Stimulated activated CD4-positive, alpha-beta T cell treated with anti-CD3 and anti-CD28 coated beads, Interleukin-1b, Interleukin-23, amount 100 ng/mL, for 48 hours (primary cell): ENCODE measurements around the gene SLC35C1.

ENCODE experiments used
- DNase-seq: peaks from one replicate; pipeline ENCODE4 v3.0.0-alpha.2; 2020

Gene SLC35C1

DNA sequence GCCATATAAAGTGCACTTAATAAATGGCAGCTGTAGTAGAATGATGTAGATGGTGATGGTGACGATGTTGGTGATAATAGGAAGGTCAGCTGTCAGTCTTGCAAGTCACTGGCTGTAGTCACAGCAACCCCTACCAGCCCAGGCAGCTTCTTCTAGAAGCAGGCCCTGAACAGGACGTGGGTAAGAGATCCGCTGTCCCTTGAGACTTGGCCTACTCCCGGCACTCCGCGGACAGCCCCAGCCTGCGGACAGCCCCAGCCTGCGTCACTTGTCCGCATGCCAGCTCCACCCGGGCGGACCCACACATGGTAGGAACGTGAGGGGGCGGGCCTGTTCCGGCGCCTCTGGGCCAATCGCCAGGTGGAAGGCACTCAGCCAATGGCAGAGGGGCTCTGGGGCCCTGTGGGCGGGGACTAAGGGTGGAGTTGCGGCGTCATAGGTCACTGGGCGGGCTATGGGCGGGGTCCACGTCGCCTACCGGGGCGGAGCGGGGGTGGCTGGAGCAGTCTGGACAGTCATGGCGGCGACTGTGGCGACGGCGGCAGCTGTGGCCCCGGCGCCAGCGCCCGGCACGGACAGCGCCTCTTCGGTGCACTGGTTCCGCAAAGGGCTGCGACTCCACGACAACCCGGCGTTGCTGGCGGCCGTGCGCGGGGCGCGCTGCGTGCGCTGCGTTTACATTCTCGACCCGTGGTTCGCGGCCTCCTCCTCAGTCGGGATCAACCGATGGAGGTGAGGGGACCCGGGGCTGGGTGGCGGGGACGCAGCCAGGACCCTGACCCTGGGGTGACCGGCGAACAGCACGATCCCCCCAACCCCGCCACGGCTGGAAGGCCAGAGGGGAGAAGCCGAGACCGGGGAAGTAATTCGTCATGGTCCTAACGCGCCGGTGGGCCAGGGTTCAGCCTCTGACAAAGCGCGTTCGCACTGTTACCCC lies 42.3 kb downstream of the SLC35C1 start, which contains the start of gene CRY2:
Gene CRY2, plus strand, starts transcription at position 502 of the 937 bp plus-strand sequence. Its CDS starts 16 bp downstream, at position 518.
- DNase-seq = peak; percentile 99

DNA sequence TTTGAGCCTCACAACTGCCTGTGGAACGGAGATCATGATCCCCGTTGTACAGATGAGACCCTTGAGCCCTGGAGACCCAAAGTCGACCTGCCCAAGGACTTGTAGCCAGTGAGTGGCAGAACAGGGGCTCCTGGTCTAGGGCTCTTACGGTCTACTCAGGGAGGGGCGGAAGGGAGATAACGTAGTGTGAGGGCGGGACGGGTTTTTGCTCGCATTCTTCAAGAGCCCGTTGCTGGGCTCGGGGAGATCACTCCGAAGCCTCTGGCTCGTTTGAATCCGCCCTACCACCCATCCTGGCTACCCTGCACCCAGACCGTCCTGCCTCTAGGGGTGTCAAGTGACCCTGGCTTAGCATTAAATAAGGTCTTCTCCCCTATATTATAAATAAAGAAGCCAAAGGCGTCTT lies 43.0 kb downstream of the SLC35C1 start:
- peak; percentile 48 for DNase-seq

GRCh38 chr11:45848654-45849081 lies 43.7 kb downstream of the SLC35C1 start:
- DNase-seq = no peak

- no peak for DNase-seq
Measured at GRCh38 chr11:45850446-45850845, 45.5 kb downstream of the SLC35C1 start.

DNA sequence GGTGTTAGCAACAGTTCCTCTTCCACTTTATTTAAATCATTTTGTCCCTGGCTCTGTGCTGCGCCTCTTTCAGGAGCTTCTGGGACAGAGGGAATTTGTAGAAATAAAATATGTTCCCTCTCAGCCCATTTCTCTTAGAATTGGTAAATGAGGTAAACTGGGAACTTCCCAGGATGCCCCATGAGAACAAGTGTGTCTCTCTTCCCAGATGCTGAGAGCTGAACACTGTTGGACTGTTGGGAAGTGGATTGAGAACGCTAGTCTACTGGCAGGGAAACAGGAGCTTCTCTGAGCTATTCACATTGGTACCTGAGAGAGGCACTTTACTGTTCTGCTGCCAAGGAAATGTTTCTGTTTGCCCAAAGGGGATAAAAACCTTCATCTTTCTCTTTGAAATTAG lies 46.3 kb downstream of the SLC35C1 start:
- no peak for DNase-seq

DNA sequence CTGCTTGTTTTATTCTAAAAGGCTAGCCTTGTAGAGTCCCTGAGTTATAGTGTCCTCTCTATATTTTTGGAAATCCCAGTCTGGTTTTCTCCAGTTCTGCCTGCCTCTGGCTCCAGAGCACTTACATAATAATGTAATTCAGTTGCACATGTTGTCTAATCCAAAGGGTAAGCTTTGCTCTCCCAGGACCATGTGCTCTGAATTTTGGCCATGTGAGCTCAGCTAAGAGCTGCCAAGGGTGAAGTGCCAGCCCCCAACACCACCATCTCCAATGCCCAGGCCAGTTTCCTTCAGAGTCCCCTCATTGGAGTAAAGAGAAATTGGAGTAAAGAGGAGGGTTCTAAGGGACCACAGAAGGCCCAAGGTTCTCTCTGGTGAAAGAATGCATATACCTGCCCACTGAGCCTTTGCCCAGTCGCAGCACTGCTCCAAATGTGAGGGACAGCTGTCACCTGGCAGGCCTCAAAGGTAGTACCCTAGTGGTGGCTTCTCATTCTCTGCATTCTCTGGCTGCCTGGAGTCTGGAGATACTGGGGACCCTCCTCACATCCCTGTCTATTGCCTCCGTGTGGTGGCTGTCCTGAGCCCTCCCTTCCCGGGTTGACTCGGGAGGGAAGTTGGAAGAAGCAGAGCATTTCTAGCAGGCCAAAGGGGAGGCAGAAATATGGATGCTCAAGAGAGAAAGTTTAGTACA lies 47.2 kb downstream of the SLC35C1 start:
- no peak for DNase-seq

GRCh38 chr11:45852712-45853101 lies 47.8 kb downstream of the SLC35C1 start:
- no peak for DNase-seq

- DNase-seq = no peak
Measured at GRCh38 chr11:45853332-45854219, 48.6 kb downstream of the SLC35C1 start.

- no peak for DNase-seq
Measured at GRCh38 chr11:45855308-45855707, 50.4 kb downstream of the SLC35C1 start.

- DNase-seq = no peak
Measured at GRCh38 chr11:45856044-45856468, 51.1 kb downstream of the SLC35C1 start.

DNA sequence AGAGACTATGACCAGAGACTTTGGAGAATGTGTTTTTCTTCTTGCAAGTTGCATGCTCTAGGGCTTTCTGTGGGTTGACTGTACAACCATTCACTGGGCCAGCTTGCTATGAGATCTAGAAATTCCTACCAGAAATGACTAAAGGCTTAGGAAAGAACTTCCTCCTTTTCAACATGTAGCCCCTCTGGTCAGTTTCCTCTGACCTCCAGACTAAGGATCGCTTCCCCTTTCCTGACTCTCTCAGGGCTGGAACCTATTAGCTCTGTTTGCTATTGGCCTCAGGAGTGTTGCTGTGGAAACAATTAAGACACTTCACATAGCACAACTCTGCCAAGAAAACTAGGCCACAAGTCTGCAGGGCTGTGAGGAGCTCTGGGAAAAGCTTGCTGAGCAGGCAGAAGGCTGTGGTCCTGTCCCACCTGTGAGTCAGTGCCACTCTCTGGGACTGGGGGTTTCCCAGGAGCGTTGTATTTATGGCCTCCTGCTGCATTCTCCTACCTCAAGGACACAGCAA lies 53.1 kb downstream of the SLC35C1 start:
- DNase-seq = no peak

DNA sequence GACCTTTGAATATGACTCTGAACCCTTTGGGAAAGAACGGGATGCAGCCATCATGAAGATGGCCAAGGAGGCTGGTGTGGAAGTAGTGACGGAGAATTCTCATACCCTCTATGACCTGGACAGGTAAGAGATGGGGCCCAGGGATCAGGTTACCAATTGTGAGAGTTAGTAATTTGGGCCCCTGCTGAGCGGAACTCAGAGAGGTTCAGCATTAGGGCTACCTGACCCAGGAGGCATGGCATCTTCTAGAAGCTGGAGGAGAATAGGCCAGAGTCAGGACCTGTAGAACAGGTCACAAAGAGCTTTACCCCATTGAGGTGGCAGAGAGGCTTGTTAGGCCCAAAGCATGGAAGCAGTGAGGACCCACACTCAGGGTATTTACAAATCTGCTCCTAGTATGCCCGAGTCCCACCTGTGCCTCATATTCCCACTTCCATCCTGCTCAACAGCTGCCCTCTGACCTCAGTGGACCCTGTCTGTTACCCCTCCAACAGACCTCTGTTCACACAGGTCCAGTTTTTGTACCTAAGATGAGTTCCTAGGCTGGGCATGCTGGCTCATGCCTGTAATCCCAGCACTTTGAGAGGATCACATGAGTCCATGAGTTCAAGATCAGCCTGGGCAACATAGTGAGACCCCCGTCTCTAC lies 53.9 kb downstream of the SLC35C1 start:
- no peak for DNase-seq

DNA sequence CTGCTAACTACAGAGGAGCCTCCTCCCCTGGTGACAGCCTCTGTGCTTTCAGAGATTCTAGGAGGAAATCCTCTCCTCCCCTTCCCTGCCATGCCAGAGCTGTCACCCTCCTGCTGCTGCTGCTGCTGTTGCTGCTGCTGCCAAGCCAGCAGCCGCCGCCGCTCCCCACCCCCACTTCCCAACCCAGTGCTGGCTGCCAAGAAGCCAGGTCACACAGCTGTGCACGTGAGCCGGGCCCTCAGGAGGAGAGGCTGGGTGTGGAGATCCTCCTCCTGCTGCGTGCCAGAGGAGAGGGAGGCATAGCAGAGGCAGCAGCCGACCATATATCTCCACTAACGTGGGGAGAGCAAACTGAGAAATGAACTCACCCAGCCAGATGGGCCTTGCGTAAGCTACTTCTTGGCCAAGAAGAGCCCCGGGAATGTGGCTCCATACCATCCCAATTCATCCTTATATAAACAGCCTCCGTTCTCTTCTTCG lies 54.8 kb downstream of the SLC35C1 start:
- DNase-seq = no peak

GRCh38 chr11:45860348-45860747 lies 55.4 kb downstream of the SLC35C1 start:
- DNase-seq = no peak

GRCh38 chr11:45860764-45861510 lies 56.0 kb downstream of the SLC35C1 start:
- DNase-seq = no peak
